HepG2 (cell line): Measurements from ENCODE around the gene GDF7. TPM values are rescaled to one million over a fixed set of nuclear protein-coding genes. Genes with fewer than 3 reads are reported as not detected.

Source experiments
- BRCA1 ChIP-seq: sonication (generic); formaldehyde crosslinking; IDR thresholded peaks from 2 replicates; pipeline ENCODE4 v1.4.0; 2020; ENCODE audit warnings: missing genetic modification reagents
- ETV5 ChIP-seq: IDR thresholded peaks from 2 replicates; pipeline ENCODE4 v1.6.1; 2018; ENCODE audit warnings: missing biosample characterization, missing genetic modification reagents, inconsistent platforms, borderline replicate concordance
- FOXK1 ChIP-seq: sonication (generic); formaldehyde crosslinking; IDR thresholded peaks from 2 replicates; pipeline ENCODE4 v1.4.0; 2020; ENCODE audit warnings: low read depth, missing genetic modification reagents, borderline replicate concordance
- MBNL3 ChIP-seq: fragments of 250-450 bp; sonication (Bioruptor Pico); conservative IDR thresholded peaks from 2 replicates; pipeline ENCODE4 v1.8.0; 2022; ENCODE audit warnings: mild to moderate bottlenecking, inconsistent platforms
- SIX4 ChIP-seq: sonication (generic); formaldehyde crosslinking; IDR thresholded peaks from 2 replicates; pipeline ENCODE4 v1.4.0; 2020; ENCODE audit warnings: missing genetic modification reagents
- SNRNP70 ChIP-seq: fragments of 200-400 bp; formaldehyde crosslinking; IDR thresholded peaks from 2 replicates; pipeline ENCODE4 v1.6.1; 2017; ENCODE audit warnings: mild to moderate bottlenecking, low read depth, low read length, moderate library complexity
- TGIF2 ChIP-seq: IDR thresholded peaks from 2 replicates; pipeline ENCODE4 v1.6.1; 2016; ENCODE audit warnings: control low read depth, missing compliant biosample characterization
- ZNF33B ChIP-seq: sonication (generic); formaldehyde crosslinking; IDR thresholded peaks from 2 replicates; pipeline ENCODE4 v1.5.1; 2020; ENCODE audit warnings: mild to moderate bottlenecking, missing genetic modification reagents
- ZNF383 ChIP-seq: sonication (generic); formaldehyde crosslinking; IDR thresholded peaks from 2 replicates; pipeline ENCODE4 v1.4.0; 2020; ENCODE audit warnings: missing genetic modification reagents, mild to moderate bottlenecking, borderline replicate concordance
- ZNF567 ChIP-seq: sonication (generic); formaldehyde crosslinking; IDR thresholded peaks from 2 replicates; pipeline ENCODE4 v1.8.1; 2023; ENCODE audit warnings: mild to moderate bottlenecking, missing genetic modification reagents, borderline replicate concordance
- polyA plus RNA-seq, 8 experiments: library from polyadenylated mRNA; depleted of rRNA in 3 of 8; stranded (reverse) in 7 of 8; unstranded in 1 of 8; fragments of >200 nt; fragmentation: Illumina TruSeq in 4 of 8; extraction: Trizol in 4 of 8; gene quantifications; 2 replicates each; pipeline versions ENCODE4 v1.2.1 to v1.2.3, GENCODE V29; 2011 to 2016; ENCODE audit warnings: low read depth in 4 of 8, missing spikeins in 1 of 8, mixed read lengths in 1 of 8; ENCODE audit not compliant: insufficient read depth in 1 of 8
- total RNA-seq, 5 experiments: library from RNA; depleted of rRNA; stranded (reverse); fragments of >200 nt; fragmentation: Illumina TruSeq; extraction: Trizol; gene quantifications; 2 replicates each; pipeline ENCODE4 v1.2.3, GENCODE V29; 2016; ENCODE audit warnings: low read depth in 1 of 5
- TF ChIP-seq, protein P1 (sequence below): sonication (generic); formaldehyde crosslinking; IDR thresholded peaks from 2 replicates; pipeline ENCODE4; 2020; ENCODE audit warnings: missing genetic modification reagents, mild to moderate bottlenecking, borderline replicate concordance
- TF ChIP-seq, protein P2 (sequence below): sonication (generic); formaldehyde crosslinking; IDR thresholded peaks from 2 replicates; pipeline ENCODE4 v1.5.1; 2020; ENCODE audit warnings: mild to moderate bottlenecking, missing genetic modification reagents, borderline replicate concordance
- TF ChIP-seq, protein P3 (sequence below): IDR thresholded peaks from 2 replicates; pipeline ENCODE4 v1.6.1; 2016; ENCODE audit warnings: missing biosample characterization, missing genetic modification reagents, low read depth
- TF ChIP-seq, protein P4 (sequence below): sonication (generic); formaldehyde crosslinking; IDR thresholded peaks from 2 replicates; pipeline ENCODE4 v1.4.0; 2020; ENCODE audit warnings: missing genetic modification reagents, mild to moderate bottlenecking, borderline replicate concordance

Gene GDF7
- total and polyA plus RNA-seq, 2 of the 13 experiments (the other 11 are each of a cell fraction or from before 2014, with no cell fraction given) = 1.6 to 15.0 TPM

DNA sequence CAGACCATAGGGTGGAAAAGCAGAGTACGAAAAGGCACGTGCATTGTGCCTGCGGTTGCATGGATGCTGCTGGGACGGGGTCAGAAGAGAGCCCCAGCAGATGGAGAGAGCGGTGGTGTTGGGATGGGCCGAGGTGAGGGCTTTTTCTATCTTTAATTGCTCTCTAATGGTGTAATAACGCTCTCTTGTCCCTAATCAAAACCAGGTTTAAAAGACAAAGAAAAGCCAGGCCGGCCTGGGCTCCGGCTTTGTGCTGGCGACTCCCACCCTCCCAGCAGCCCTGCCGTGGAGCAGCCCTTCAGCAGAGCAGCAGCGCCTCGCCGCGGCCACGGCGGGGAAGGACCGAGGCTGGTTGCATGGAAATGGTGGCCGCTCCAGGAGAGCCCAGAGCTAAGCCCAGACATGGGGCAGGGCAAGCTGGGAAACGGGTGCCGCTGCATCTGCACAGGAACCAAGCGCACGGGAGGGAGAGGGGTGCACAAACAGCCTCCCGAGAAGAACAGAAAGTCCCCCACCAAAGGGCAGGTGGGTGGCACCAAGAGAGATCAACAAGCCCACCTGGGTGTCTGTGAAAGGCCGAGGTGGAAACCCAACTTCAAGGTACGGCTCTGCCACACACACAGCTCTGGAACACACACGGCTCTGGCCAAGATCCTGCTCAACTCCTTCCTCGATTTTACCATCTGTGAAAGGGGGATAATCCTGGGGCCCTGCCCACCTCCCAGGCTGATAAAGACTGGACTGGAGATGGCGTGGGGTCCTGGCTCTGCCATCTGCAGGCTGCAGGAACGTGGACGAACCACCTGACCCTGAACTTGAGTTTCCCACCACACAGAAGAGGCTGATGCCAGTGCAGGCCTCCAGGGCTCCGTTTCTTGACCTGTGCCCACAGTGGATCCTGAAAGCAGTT lies 31.0 kb upstream of the GDF7 start (continued):
- TF ChIP-seq, protein P1, sequence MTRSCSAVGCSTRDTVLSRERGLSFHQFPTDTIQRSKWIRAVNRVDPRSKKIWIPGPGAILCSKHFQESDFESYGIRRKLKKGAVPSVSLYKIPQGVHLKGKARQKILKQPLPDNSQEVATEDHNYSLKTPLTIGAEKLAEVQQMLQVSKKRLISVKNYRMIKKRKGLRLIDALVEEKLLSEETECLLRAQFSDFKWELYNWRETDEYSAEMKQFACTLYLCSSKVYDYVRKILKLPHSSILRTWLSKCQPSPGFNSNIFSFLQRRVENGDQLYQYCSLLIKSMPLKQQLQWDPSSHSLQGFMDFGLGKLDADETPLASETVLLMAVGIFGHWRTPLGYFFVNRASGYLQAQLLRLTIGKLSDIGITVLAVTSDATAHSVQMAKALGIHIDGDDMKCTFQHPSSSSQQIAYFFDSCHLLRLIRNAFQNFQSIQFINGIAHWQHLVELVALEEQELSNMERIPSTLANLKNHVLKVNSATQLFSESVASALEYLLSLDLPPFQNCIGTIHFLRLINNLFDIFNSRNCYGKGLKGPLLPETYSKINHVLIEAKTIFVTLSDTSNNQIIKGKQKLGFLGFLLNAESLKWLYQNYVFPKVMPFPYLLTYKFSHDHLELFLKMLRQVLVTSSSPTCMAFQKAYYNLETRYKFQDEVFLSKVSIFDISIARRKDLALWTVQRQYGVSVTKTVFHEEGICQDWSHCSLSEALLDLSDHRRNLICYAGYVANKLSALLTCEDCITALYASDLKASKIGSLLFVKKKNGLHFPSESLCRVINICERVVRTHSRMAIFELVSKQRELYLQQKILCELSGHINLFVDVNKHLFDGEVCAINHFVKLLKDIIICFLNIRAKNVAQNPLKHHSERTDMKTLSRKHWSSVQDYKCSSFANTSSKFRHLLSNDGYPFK (CRISPR knock-in tag) = peak; percentile 82; the same call in 1 of the 2 replicates
- peak; percentile 62; the same call in 1 of the 2 replicates for TF ChIP-seq ZNF567 (CRISPR knock-in tag)
- peak; percentile 61; the same call in 1 of the 2 replicates for TF ChIP-seq ETV5 (CRISPR knock-in tag)
- TF ChIP-seq MBNL3 (CRISPR knock-in tag) = no peak
- peak; percentile 79; the same call in 1 of the 2 replicates for TF ChIP-seq ZNF33B (CRISPR knock-in tag)
- peak; percentile 47; the same call in 1 of the 2 replicates for TF ChIP-seq ZNF383 (CRISPR knock-in tag)
- TF ChIP-seq TGIF2 (CRISPR knock-in tag) = peak; percentile 45; the same call in 1 of the 2 replicates
- TF ChIP-seq, protein P2, sequence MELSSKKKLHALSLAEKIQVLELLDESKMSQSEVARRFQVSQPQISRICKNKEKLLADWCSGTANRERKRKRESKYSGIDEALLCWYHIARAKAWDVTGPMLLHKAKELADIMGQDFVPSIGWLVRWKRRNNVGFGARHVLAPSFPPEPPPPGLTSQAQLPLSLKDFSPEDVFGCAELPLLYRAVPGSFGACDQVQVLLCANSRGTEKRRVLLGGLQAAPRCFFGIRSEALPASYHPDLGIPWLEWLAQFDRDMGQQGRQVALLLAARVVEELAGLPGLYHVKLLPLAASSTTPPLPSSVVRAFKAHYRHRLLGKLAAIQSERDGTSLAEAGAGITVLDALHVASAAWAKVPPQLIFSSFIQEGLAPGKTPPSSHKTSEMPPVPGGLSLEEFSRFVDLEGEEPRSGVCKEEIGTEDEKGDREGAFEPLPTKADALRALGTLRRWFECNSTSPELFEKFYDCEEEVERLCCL (CRISPR knock-in tag) = no peak
- TF ChIP-seq BRCA1 = peak; percentile 27; the same call in 1 of the 2 replicates
- TF ChIP-seq SNRNP70 = no peak
- 0 out of 2 replicates have a peak, but pooled peaks have one; percentile 33 for TF ChIP-seq FOXK1 (CRISPR knock-in tag)
- TF ChIP-seq, protein P3, sequence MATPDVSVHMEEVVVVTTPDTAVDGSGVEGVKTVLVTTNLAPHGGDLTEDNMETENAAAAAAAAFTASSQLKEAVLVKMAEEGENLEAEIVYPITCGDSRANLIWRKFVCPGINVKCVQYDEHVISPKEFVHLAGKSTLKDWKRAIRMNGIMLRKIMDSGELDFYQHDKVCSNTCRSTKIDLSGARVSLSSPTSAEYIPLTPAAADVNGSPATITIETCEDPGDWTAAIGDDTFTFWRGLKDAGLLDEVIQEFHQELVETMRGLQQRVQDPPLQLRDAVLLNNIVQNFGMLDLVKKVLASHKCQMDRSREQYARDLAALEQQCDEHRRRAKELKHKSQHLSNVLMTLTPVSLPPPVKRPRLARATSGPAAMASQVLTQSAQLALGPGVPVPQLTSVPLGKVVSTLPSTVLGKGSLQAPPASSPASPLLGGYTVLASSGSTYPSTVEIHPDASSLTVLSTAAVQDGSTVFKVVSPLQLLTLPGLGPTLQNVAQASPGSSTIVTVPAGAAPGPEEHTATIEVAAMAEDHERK (CRISPR knock-in tag) = no peak
- no peak for TF ChIP-seq SIX4
- TF ChIP-seq, protein P4, sequence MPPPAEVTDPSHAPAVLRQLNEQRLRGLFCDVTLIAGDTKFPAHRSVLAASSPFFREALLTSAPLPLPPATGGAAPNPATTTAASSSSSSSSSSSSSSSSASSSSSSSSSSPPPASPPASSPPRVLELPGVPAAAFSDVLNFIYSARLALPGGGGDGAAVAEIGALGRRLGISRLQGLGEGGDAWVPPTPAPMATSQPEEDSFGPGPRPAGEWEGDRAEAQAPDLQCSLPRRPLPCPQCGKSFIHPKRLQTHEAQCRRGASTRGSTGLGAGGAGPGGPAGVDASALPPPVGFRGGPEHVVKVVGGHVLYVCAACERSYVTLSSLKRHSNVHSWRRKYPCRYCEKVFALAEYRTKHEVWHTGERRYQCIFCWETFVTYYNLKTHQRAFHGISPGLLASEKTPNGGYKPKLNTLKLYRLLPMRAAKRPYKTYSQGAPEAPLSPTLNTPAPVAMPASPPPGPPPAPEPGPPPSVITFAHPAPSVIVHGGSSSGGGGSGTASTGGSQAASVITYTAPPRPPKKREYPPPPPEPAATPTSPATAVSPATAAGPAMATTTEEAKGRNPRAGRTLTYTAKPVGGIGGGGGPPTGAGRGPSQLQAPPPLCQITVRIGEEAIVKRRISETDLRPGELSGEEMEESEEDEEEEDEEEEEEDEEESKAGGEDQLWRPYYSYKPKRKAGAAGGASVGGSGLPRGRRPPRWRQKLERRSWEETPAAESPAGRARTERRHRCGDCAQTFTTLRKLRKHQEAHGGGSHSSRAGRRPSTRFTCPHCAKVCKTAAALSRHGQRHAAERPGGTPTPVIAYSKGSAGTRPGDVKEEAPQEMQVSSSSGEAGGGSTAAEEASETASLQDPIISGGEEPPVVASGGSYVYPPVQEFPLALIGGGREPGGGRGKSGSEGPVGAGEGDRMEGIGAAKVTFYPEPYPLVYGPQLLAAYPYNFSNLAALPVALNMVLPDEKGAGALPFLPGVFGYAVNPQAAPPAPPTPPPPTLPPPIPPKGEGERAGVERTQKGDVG (CRISPR knock-in tag) = peak; percentile 87
